WERI-Rb-1 (cell line): ENCODE measurements around the gene CTIF.

Experiments used
- DNase-seq: peaks from one replicate; pipeline ENCODE4 v3.0.0-alpha.2; 2020
- H3K27ac ChIP-seq: fragments of 250-450 bp; sonication (Bioruptor Pico); 2 replicates; pipeline ENCODE4 v1.5.1; 2020; ENCODE audit warnings: mild to moderate bottlenecking, moderate library complexity
- H3K27me3 ChIP-seq: fragments of 250-450 bp; sonication (Bioruptor Pico); 2 replicates; pipeline ENCODE4 v1.5.1; 2021; ENCODE audit warnings: mild to moderate bottlenecking, low read depth, moderate library complexity; ENCODE audit not compliant: insufficient read depth, severe bottlenecking
- H3K36me3 ChIP-seq: fragments of 250-450 bp; sonication (Bioruptor Pico); 2 replicates; pipeline ENCODE4 v1.5.1; 2020; ENCODE audit warnings: mild to moderate bottlenecking, moderate library complexity
- H3K4me3 ChIP-seq: 2 replicates; pipeline ENCODE4 v1.5.1; 2011; ENCODE audit warnings: low read depth, mild to moderate bottlenecking, control low read depth, low read length
- H3K9me3 ChIP-seq: fragments of 250-450 bp; sonication (Bioruptor Pico); 2 replicates; pipeline ENCODE4 v1.5.1; 2021; ENCODE audit warnings: mild to moderate bottlenecking, moderate library complexity; ENCODE audit not compliant: severe bottlenecking
- CTCF ChIP-seq: IDR thresholded peaks from 2 replicates; pipeline ENCODE4 v1.5.1; 2011; ENCODE audit warnings: low read depth, mild to moderate bottlenecking, control low read depth, inconsistent platforms, low read length

CTIF gene

GRCh38 chr18:48613589-48614404 is 75.0 kb downstream of the CTIF start:
- no peaks in the 10 kb centered on the region for H3K36me3 ChIP-seq
- no peak for TF ChIP-seq CTCF
- no peaks in the 10 kb centered on the region for H3K27me3 ChIP-seq
- H3K27ac ChIP-seq: no peak overlapping the region
- no peak overlapping the region for H3K4me3 ChIP-seq
- no peaks in the 10 kb centered on the region for H3K9me3 ChIP-seq
- DNase-seq: no peak

- Histone ChIP-seq H3K4me3 (no peak overlapping the region), H3K27me3 (no peaks in the 10 kb centered on the region), H3K27ac (no peak overlapping the region), H3K9me3 (no peaks in the 10 kb centered on the region), H3K36me3 (peaks cover 12% of the 10 kb centered on the region)
- DNase-seq: no peak
- TF ChIP-seq CTCF: no peak
Measured at GRCh38 chr18:48615566-48616401, 77.0 kb downstream of the CTIF start.

- no peak overlapping the region for H3K27ac ChIP-seq
- no peak overlapping the region for H3K4me3 ChIP-seq
- DNase-seq: no peak
- no peak for TF ChIP-seq CTCF
- H3K9me3 ChIP-seq: no peaks in the 10 kb centered on the region
- no peaks in the 10 kb centered on the region for H3K27me3 ChIP-seq
- H3K36me3 ChIP-seq: peaks cover 12% of the 10 kb centered on the region
Measured at GRCh38 chr18:48616484-48617255, 77.8 kb downstream of the CTIF start.

GRCh38 chr18:48617844-48618497 is 79.1 kb downstream of the CTIF start:
- TF ChIP-seq CTCF: no peak
- Histone ChIP-seq H3K27ac (no peak overlapping the region), H3K9me3 (no peaks in the 10 kb centered on the region), H3K4me3 (no peak overlapping the region), H3K27me3 (no peaks in the 10 kb centered on the region), H3K36me3 (peaks cover 12% of the 10 kb centered on the region)
- no peak for DNase-seq

GRCh38 chr18:48619016-48619415 is 80.2 kb downstream of the CTIF start:
- DNase-seq: no peak
- no peak for TF ChIP-seq CTCF
- Histone ChIP-seq H3K4me3 (no peak overlapping the region), H3K27ac (no peak overlapping the region), H3K9me3 (no peaks in the 10 kb centered on the region), H3K27me3 (no peaks in the 10 kb centered on the region), H3K36me3 (peaks cover 12% of the 10 kb centered on the region)
